Left ventricle myocardium inferior (tissue), 1 donor: ENCODE data around the gene FSIP1. TPM values are rescaled to one million over a fixed set of nuclear protein-coding genes. Genes with fewer than 3 reads are reported as not detected.
A peak's percentile ranks its signal among the peaks of the same experiment; 100 is the strongest.

Experiments
- DNase-seq: peaks from one replicate; pipeline ENCODE4 v3.0.0-alpha.2; 2020
- H3K27ac ChIP-seq: fragments of 200-600 bp; replicated peaks from 2 replicates; pipeline ENCODE4 v1.8.0; 2021
- H3K27me3 ChIP-seq: fragments of 200-600 bp; 2 replicates; pipeline ENCODE4 v1.8.0; 2021; ENCODE audit warnings: low read depth
- H3K36me3 ChIP-seq: fragments of 200-600 bp; 2 replicates; pipeline ENCODE4 v1.8.0; 2021
- H3K4me1 ChIP-seq: fragments of 200-600 bp; 2 replicates; pipeline ENCODE4 v1.8.0; 2021
- H3K4me3 ChIP-seq: fragments of 200-600 bp; 2 replicates; pipeline ENCODE4 v1.8.0; 2021; ENCODE audit warnings: mild to moderate bottlenecking, moderate library complexity
- H3K9me3 ChIP-seq: fragments of 200-600 bp; replicated peaks from 2 replicates; pipeline ENCODE4 v1.8.0; 2021
- CTCF ChIP-seq: fragments of 200-600 bp; IDR thresholded peaks from 2 replicates; pipeline ENCODE4 v1.8.0; 2021; ENCODE audit warnings: antibody characterized with exemption, mild to moderate bottlenecking, borderline replicate concordance
- intact Hi-C: fragments of 100-400 bp; cut with micrococcal nuclease; formaldehyde crosslinking; loops from one replicate; pipeline ENCODE4 v1.11.0; 2022
- long read RNA-seq: library from polyadenylated mRNA; unstranded; transcript quantifications from one replicate; pipeline ENCODE4 v2.0.0, GENCODE V29; 2021
- total RNA-seq: library from RNA; stranded (reverse); fragmentation: NEBNext Ultra II Directional; extraction: Animal tissue kit (Norgen Biotek cat#: 25700); gene quantifications from one replicate; pipeline ENCODE4 v1.2.1, GENCODE V29; 2021
- donor health status: DM: no; HTN: yes; CAD: no; lungs with severe emphysema.

The FSIP1 gene
- 1.2 TPM for total RNA-seq
- long read RNA-seq, partial matches to known transcripts = 1 of 3 reads
- long read RNA-seq, other reads (novel, unspliced or antisense) = 2 of 3 reads

- H3K9me3 ChIP-seq = no peaks in the 10 kb centered on the region
Measured at GRCh38 chr15:39782441-39783138, at the start of gene FSIP1. FSIP1 (minus strand) TSS chr15:39782841; CDS start chr15:39776524, 6,317 bp downstream.

GRCh38 chr15:39830166-39830565 is 47.5 kb upstream of the FSIP1 start:
- intact Hi-C loops = no loop called here
- no peak for DNase-seq
- Histone ChIP-seq H3K27me3 (no peaks in the 10 kb centered on the region), H3K27ac (no peak overlapping the region), H3K4me1 (peaks cover 5% of the 10 kb centered on the region), H3K4me3 (no peak overlapping the region), H3K36me3 (no peaks in the 10 kb centered on the region), H3K9me3 (no peaks in the 10 kb centered on the region)
- TF ChIP-seq CTCF = no peak

More at GRCh38 chr15:39782441-39783138, at the start of gene FSIP1:
- Histone ChIP-seq H3K27ac (peak within 1 kb of the TSS; percentile 84), H3K36me3 (no peaks in the 10 kb centered on the region), H3K27me3 (no peaks in the 10 kb centered on the region), H3K4me1 (peaks cover 40% of the 10 kb centered on the region), H3K4me3 (peak within 1 kb of the TSS; percentile 86)
- no peak for TF ChIP-seq CTCF
- intact Hi-C loops = no loop called here
- DNase-seq = peak; percentile 95

- no peak for DNase-seq
- H3K4me1 ChIP-seq = peaks cover 5% of the 10 kb centered on the region
- no peak overlapping the region for H3K4me3 ChIP-seq
- intact Hi-C loops = no loop called here
- no peak overlapping the region for H3K27ac ChIP-seq
- TF ChIP-seq CTCF = no peak
- H3K27me3 ChIP-seq = peaks cover 4% of the 10 kb centered on the region
- H3K36me3 ChIP-seq = no peaks in the 10 kb centered on the region
- H3K9me3 ChIP-seq = no peaks in the 10 kb centered on the region
Measured at GRCh38 chr15:39828374-39828931, 45.8 kb upstream of the FSIP1 start.

GRCh38 chr15:39826975-39827374 is 44.3 kb upstream of the FSIP1 start:
- intact Hi-C loops = no loop called here
- H3K27me3 ChIP-seq = peaks cover 4% of the 10 kb centered on the region
- no peak overlapping the region for H3K4me3 ChIP-seq
- DNase-seq = no peak
- H3K36me3 ChIP-seq = no peaks in the 10 kb centered on the region
- no peak overlapping the region for H3K27ac ChIP-seq
- no peak for TF ChIP-seq CTCF
- H3K4me1 ChIP-seq = peaks cover 5% of the 10 kb centered on the region
- no peaks in the 10 kb centered on the region for H3K9me3 ChIP-seq

- Histone ChIP-seq H3K4me1 (peaks cover 4% of the 10 kb centered on the region), H3K36me3 (no peaks in the 10 kb centered on the region), H3K27ac (no peak overlapping the region), H3K4me3 (no peak overlapping the region), H3K27me3 (peaks cover 4% of the 10 kb centered on the region), H3K9me3 (no peaks in the 10 kb centered on the region)
- intact Hi-C loops = no loop called here
- no peak for DNase-seq
- no peak for TF ChIP-seq CTCF
Measured at GRCh38 chr15:39823634-39824033, 41.0 kb upstream of the FSIP1 start.
